ENCODE data around the gene RARRES1. TPM values are rescaled to one million over a fixed set of nuclear protein-coding genes. Genes with fewer than 3 reads are reported as not detected.

RARRES1 gene
- total RNA-seq, 4 donors from 2014 or later = 11.6 to 225 (median 84.9) TPM

GRCh38 chr3:158744567-158745288, 12.5 kb upstream of the RARRES1 start:
- Histone ChIP-seq H3K27ac (no peak overlapping the region), H3K4me1 (no peaks in the 10 kb centered on the region), H3K4me3 (no peak overlapping the region), H3K36me3 (peaks cover 0 to 4% (median 0%) of the 10 kb centered on the region in 3 donors), H3K27me3 (no peaks in the 10 kb centered on the region), H3K9me3 (no peaks in the 10 kb centered on the region)
- no peak for TF ChIP-seq POLR2A (IDR thresholded peaks at IDR 0.05)
- TF ChIP-seq CTCF (IDR thresholded peaks at IDR 0.05) = no peak
- no peak for DNase-seq

GRCh38 chr3:158743664-158744566, 11.7 kb upstream of the RARRES1 start:
- Histone ChIP-seq H3K27me3 (no peaks in the 10 kb centered on the region), H3K4me3 (no peak overlapping the region), H3K27ac (no peak overlapping the region), H3K9me3 (no peaks in the 10 kb centered on the region), H3K4me1 (no peaks in the 10 kb centered on the region), H3K36me3 (peaks cover 0 to 2% (median 0%) of the 10 kb centered on the region in 3 donors)
- TF ChIP-seq CTCF (IDR thresholded peaks at IDR 0.05) = no peak
- TF ChIP-seq POLR2A (IDR thresholded peaks at IDR 0.05) = no peak
- no peak for DNase-seq

GRCh38 chr3:158742871-158743663, 10.8 kb upstream of the RARRES1 start:
- Histone ChIP-seq H3K4me1 (no peaks in the 10 kb centered on the region), H3K4me3 (no peak overlapping the region), H3K36me3 (no peaks in the 10 kb centered on the region), H3K27me3 (no peaks in the 10 kb centered on the region), H3K9me3 (no peaks in the 10 kb centered on the region), H3K27ac (no peak overlapping the region)
- no peak for TF ChIP-seq CTCF (IDR thresholded peaks at IDR 0.05)
- TF ChIP-seq POLR2A (IDR thresholded peaks at IDR 0.05) = no peak
- DNase-seq = no peak

GRCh38 chr3:158739661-158740060, 7.4 kb upstream of the RARRES1 start:
- H3K27ac ChIP-seq = no peak overlapping the region
- no peaks in the 10 kb centered on the region for H3K27me3 ChIP-seq
- H3K4me1 ChIP-seq = no peaks in the 10 kb centered on the region
- TF ChIP-seq CTCF (IDR thresholded peaks at IDR 0.05) = no peak
- TF ChIP-seq POLR2A (IDR thresholded peaks at IDR 0.05) = no peak
- H3K9me3 ChIP-seq = no peaks in the 10 kb centered on the region
- H3K4me3 ChIP-seq = no peak overlapping the region
- H3K36me3 ChIP-seq = no peaks in the 10 kb centered on the region
- no peak for DNase-seq

- TF ChIP-seq CTCF (IDR thresholded peaks at IDR 0.05) (no peak), POLR2A (IDR thresholded peaks at IDR 0.05) (no peak)
- no peaks in the 10 kb centered on the region for H3K36me3 ChIP-seq
- no peaks in the 10 kb centered on the region for H3K4me1 ChIP-seq
- no peak overlapping the region for H3K4me3 ChIP-seq
- no peak for DNase-seq
- H3K9me3 ChIP-seq = no peaks in the 10 kb centered on the region
- H3K27ac ChIP-seq = no peak overlapping the region
- H3K27me3 ChIP-seq = no peaks in the 10 kb centered on the region
These were observed 6.8 kb upstream of the RARRES1 start for GRCh38 chr3:158739078-158739477.
